Gastrocnemius medialis (tissue), 4 donors: ENCODE results near the gene GJB5.

Source experiments
- POLR2A ChIP-seq, 2 donors: fragments of 450-650 bp; IDR thresholded peaks; one replicate each; pipeline ENCODE4 v1.6.1; 2017; ENCODE audit warnings: antibody characterized with exemption in 2 of 2, mild to moderate bottlenecking in 2 of 2, moderate library complexity in 2 of 2
- TF ChIP-seq, protein P1 (sequence below), 5 experiments: fragments of 450-650 bp in 3 of 5; fragments of 200-600 bp in 2 of 5; sonication (generic) in 2 of 5; IDR thresholded peaks in 4 of 5; conservative IDR thresholded peaks in 1 of 5; 1 replicate in 4 of 5; 2 replicates in 1 of 5; pipeline ENCODE4 v1.5.1; 2016 to 2019; ENCODE audit warnings: antibody characterized with exemption in 5 of 5, mild to moderate bottlenecking in 3 of 5, moderate library complexity in 3 of 5

DNA sequence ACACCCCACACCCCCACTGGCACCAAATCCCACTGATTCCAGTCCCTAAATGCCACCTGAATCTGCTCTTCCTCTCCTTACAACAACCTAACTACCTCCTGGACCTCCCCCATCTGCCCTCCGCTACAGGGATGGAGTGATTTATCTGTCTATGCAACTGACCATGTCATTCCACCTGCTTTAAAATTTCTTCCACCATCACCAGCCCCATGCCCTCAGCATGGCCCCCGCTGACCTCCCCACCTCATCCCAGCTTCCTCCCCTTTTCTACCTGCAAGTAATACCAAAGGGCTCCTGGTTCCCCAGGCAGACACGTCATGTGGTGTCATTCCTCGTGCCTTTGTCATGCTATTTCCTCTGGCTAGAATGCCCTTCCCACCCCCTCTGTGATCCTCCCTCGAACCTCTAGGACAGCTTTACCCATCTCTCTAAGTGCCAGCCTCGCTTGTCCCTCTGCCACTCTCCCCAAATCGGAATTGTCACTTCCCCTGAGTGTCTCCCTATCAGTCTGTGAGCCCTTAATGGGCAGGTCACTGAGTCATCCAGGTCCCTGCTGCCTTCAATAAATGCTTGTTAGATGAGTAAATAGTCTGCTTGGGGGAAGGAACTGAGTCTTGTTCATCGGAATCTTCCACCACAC is 8.4 kb downstream of the GJB5 start:
- TF ChIP-seq, protein P1, sequence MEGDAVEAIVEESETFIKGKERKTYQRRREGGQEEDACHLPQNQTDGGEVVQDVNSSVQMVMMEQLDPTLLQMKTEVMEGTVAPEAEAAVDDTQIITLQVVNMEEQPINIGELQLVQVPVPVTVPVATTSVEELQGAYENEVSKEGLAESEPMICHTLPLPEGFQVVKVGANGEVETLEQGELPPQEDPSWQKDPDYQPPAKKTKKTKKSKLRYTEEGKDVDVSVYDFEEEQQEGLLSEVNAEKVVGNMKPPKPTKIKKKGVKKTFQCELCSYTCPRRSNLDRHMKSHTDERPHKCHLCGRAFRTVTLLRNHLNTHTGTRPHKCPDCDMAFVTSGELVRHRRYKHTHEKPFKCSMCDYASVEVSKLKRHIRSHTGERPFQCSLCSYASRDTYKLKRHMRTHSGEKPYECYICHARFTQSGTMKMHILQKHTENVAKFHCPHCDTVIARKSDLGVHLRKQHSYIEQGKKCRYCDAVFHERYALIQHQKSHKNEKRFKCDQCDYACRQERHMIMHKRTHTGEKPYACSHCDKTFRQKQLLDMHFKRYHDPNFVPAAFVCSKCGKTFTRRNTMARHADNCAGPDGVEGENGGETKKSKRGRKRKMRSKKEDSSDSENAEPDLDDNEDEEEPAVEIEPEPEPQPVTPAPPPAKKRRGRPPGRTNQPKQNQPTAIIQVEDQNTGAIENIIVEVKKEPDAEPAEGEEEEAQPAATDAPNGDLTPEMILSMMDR (IDR thresholded peaks at IDR 0.05 in 4 of 5, conservative IDR thresholded peaks at IDR 0.05 in 1 of 5): no peak
- no peak for TF ChIP-seq POLR2A (IDR thresholded peaks at IDR 0.05)
